Activated naive CD8-positive, alpha-beta T cell treated with anti-CD3 and anti-CD28 coated beads for 36 hours (primary cell): Measurements from ENCODE around the gene BBS5. TPM values are rescaled to one million over a fixed set of nuclear protein-coding genes. Genes with fewer than 3 reads are reported as not detected.

Experiments used
- total RNA-seq, 2 experiments: library from RNA; stranded (reverse); gene quantifications; one replicate each; pipeline ENCODE4 v1.2.3, GENCODE V29; 2021

The BBS5 gene
- total RNA-seq, 2 experiments from 2014 or later = 3.5 to 5.0 TPM

Other genes starting within 250 kb of the BBS5 start
- gene LRP2, start 117.0 kb upstream of the BBS5 start, total RNA-seq = 1 to 10 TPM; 1.4 to 1.6 TPM
- gene KLHL41, start 30.2 kb downstream of the BBS5 start, total RNA-seq = under 1 TPM; 0.14 to 0.20 TPM
- gene FASTKD1, start 94.4 kb downstream of the BBS5 start, total RNA-seq = 10 to 100 TPM; 57.5 to 58.2 TPM
- gene PPIG, start 104.9 kb downstream of the BBS5 start, total RNA-seq = 10 to 100 TPM; 67.3 to 72.6 TPM
- gene CFAP210, start 214.9 kb downstream of the BBS5 start, total RNA-seq = not detected
- 1 to 10 TPM; 3.4 to 4.1 TPM for gene PHOSPHO2, start 215.0 kb downstream of the BBS5 start, total RNA-seq